ENCODE measurements around the gene ALKBH5. TPM values are rescaled to one million over a fixed set of nuclear protein-coding genes. Genes with fewer than 3 reads are reported as not detected.

ALKBH5 gene
- total RNA-seq, 4 donors from 2014 or later = 188 to 271 (median 224) TPM

DNA sequence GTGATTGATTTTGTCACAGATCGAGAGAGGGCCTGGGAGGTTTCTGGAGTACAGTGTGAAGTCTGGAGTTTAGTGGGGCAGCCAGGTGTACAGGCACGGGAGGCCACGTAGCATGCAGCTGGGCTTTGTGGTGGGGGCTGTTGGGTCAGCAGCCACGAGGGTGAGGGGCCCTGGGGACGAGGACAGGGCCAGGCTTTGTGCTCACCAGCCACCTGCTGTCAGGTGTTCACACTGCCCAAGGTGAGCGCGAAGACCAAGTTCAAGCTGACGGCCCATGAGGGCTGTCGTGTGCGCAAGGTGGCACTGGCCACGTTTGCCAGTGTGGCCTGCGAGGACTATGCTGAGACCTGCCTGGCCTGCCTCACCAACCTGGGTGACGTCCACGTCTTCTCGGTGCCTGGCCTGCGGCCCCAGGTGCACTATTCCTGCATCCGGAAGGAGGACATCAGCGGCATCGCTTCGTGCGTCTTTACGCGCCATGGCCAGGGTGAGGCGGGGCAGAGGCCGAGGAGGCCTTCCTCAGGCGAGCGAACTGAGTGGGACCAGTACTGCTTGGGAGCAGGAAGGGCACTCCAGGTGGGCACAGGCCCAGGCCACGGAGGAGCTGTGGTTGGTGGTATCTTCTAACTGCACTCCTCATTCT is 57.7 kb downstream of the ALKBH5 start:
- H3K4me3 ChIP-seq = no peak overlapping the region
- no peaks in the 10 kb centered on the region for H3K27me3 ChIP-seq
- no peak overlapping the region for H3K27ac ChIP-seq
- DNase-seq (no peak), ATAC-seq (peak in 1 of 2 donors; percentile 12)
- intact Hi-C loops (cut with DNase I; ENCODE audit: low total_unique reads) = no loop called here
- H3K9me3 ChIP-seq = no peaks in the 10 kb centered on the region
- in situ Hi-C loops (cut with MboI; ENCODE audit: low sequenced_read_pairs in 4 of 4) = no loop called here
- no peaks in the 10 kb centered on the region for H3K4me1 ChIP-seq
- TF ChIP-seq POLR2A (IDR thresholded peaks at IDR 0.05) = no peak
- TF ChIP-seq CTCF (IDR thresholded peaks at IDR 0.05 in 4 of 5, conservative IDR thresholded peaks at IDR 0.05 in 1 of 5) = no peak
- peaks cover 0 to 35% of the 10 kb centered on the region in 2 donors for H3K36me3 ChIP-seq

DNA sequence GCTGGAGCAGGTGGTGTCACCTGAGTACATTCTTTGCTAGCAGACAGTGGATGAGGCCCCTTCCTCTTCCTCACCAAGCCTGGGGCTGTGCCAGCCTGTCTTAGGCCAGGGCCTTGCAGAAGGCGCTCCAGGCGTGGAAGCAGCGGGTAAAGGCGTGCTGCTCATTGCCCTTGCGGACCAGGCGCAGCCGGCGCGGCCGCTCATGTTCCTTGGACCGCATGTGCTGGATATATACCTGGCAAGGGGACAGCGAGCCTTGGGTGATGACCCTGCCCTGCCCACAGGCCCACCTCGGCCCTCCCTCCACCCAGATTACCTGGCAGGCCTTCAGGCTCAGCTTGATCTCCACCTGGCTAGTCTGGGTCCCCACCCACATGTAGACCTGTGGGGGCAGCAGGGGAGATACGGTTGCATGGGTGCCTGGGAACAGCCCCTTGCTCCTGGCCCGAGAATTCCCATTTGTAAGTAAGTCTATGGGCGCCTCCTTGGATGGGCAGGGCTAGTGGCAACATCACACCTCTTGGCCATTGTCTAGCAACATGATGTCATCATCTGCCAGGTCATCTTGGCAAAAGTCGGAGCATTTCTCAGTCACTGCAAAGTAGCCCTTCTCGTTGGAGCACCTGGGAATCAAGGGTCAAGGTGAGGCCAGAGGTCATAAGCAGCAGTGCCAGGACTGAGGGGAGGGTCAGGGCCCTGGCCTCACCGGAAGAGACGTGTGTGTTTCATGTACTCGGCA is 61.6 kb downstream of the ALKBH5 start:
- Histone ChIP-seq H3K4me1 (peaks cover 5 to 8% of the 10 kb centered on the region in 2 donors), H3K9me3 (no peaks in the 10 kb centered on the region), H3K36me3 (peaks cover 0 to 70% of the 10 kb centered on the region in 2 donors), H3K27me3 (no peaks in the 10 kb centered on the region), H3K4me3 (no peak overlapping the region), H3K27ac (no peak overlapping the region)
- TF ChIP-seq CTCF (IDR thresholded peaks at IDR 0.05 in 4 of 5, conservative IDR thresholded peaks at IDR 0.05 in 1 of 5) (no peak), POLR2A (IDR thresholded peaks at IDR 0.05) (no peak)
- intact Hi-C loops (cut with DNase I; ENCODE audit: low total_unique reads) (no loop called here), in situ Hi-C loops (cut with MboI; ENCODE audit: low sequenced_read_pairs in 4 of 4) (no loop called here)
- ATAC-seq (no peak), DNase-seq (no peak)

GRCh38 chr17:18246109-18246725 is 62.6 kb downstream of the ALKBH5 start:
- DNase-seq = no peak
- in situ Hi-C loops (cut with MboI; ENCODE audit: low sequenced_read_pairs in 4 of 4) (no loop called here), intact Hi-C loops (cut with DNase I; ENCODE audit: low total_unique reads) (no loop called here)
- ATAC-seq = no peak
- Histone ChIP-seq H3K4me3 (no peak overlapping the region), H3K9me3 (no peaks in the 10 kb centered on the region), H3K27ac (no peak overlapping the region), H3K36me3 (peaks cover 0 to 81% of the 10 kb centered on the region in 2 donors), H3K4me1 (peaks cover 5 to 8% of the 10 kb centered on the region in 2 donors), H3K27me3 (no peaks in the 10 kb centered on the region)
- no peak for TF ChIP-seq CTCF (IDR thresholded peaks at IDR 0.05 in 4 of 5, conservative IDR thresholded peaks at IDR 0.05 in 1 of 5)
- TF ChIP-seq POLR2A (IDR thresholded peaks at IDR 0.05) = no peak

- DNase-seq = no peak
- no peaks in the 10 kb centered on the region for H3K27me3 ChIP-seq
- no peak for TF ChIP-seq POLR2A (IDR thresholded peaks at IDR 0.05)
- TF ChIP-seq CTCF (IDR thresholded peaks at IDR 0.05 in 4 of 5, conservative IDR thresholded peaks at IDR 0.05 in 1 of 5) = no peak
- H3K27ac ChIP-seq = peak overlapping the region in 3 of 4 donors; percentile 45 to 65 (median 62)
- intact Hi-C loops (cut with DNase I; ENCODE audit: low total_unique reads) = no loop called here
- in situ Hi-C loops (cut with MboI; ENCODE audit: low sequenced_read_pairs in 4 of 4) = no loop called here
- peaks cover 5 to 8% of the 10 kb centered on the region in 2 donors for H3K4me1 ChIP-seq
- peaks cover 0 to 87% of the 10 kb centered on the region in 2 donors for H3K36me3 ChIP-seq
- ATAC-seq = peak in 1 of 2 donors; percentile 12
- no peak overlapping the region for H3K4me3 ChIP-seq
- no peaks in the 10 kb centered on the region for H3K9me3 ChIP-seq
Observed at GRCh38 chr17:18246880-18247612, 63.4 kb downstream of the ALKBH5 start.
